B cell (primary cell): Measurements from ENCODE around the gene BMP2K.

ENCODE experiments used
- CTCF ChIP-seq: fragments of 200-600 bp; IDR thresholded peaks from one replicate; pipeline ENCODE4 v1.8.0; 2022; ENCODE audit warnings: antibody characterized with exemption, mild to moderate bottlenecking
- EZH2 ChIP-seq: IDR thresholded peaks from 2 replicates; pipeline ENCODE4 v1.6.1; 2012; ENCODE audit warnings: borderline replicate concordance, low read depth, mild to moderate bottlenecking, moderate library complexity, low read length; ENCODE audit not compliant: insufficient read depth, poor library complexity, severe bottlenecking

- no peak for TF ChIP-seq EZH2
- TF ChIP-seq CTCF, result no peak
Measured at GRCh38 chr4:78734441-78735162, 41.5 kb upstream of the BMP2K start.
